NCI-H2196 treated with DMSO at 0.1 percent for 48 hours (cell line): Measurements from ENCODE around the gene S100A8.
"Not testable (repeated sequence)": the region's sequence is repeated elsewhere in the genome, so short reads cannot be mapped to it uniquely, and the experiment has no call there.

Experiments
- DNase-seq: peaks from one replicate; lab custom pipeline; 2025; ENCODE audit not compliant: unreplicated experiment; lab: John Stamatoyannopoulos, UW

The S100A8 gene

GRCh38 chr1:153417136-153417888 is 26.4 kb upstream of the S100A8 start:
- no peak for DNase-seq

- no peak for DNase-seq
Observed at GRCh38 chr1:153415850-153416570, 25.1 kb upstream of the S100A8 start, which contains the start of gene S100A7A. Gene S100A7A (plus strand): TSS chr1:153416520. CDS start chr1:153418083, 1,563 bp downstream.

- DNase-seq: not testable (repeated sequence)
Observed at GRCh38 chr1:153413961-153414360, 23.1 kb upstream of the S100A8 start.

- DNase-seq: not testable (repeated sequence)
Observed at GRCh38 chr1:153407274-153407673, 16.4 kb upstream of the S100A8 start.

GRCh38 chr1:153405825-153406599 is 15.1 kb upstream of the S100A8 start:
- DNase-seq: not testable (repeated sequence)

- DNase-seq: no peak
Observed at GRCh38 chr1:153404768-153405167, 13.9 kb upstream of the S100A8 start.

GRCh38 chr1:153404086-153404635 is 13.3 kb upstream of the S100A8 start:
- no peak for DNase-seq

- DNase-seq: no peak
Observed at GRCh38 chr1:153403421-153404085, 12.7 kb upstream of the S100A8 start.

- DNase-seq: no peak
Observed at GRCh38 chr1:153402226-153402625, 11.4 kb upstream of the S100A8 start.

GRCh38 chr1:153401461-153401860 is 10.6 kb upstream of the S100A8 start:
- no peak for DNase-seq

- no peak for DNase-seq
Observed at GRCh38 chr1:153400244-153400643, 9.4 kb upstream of the S100A8 start.

GRCh38 chr1:153399401-153400055 is 8.7 kb upstream of the S100A8 start:
- DNase-seq: no peak

GRCh38 chr1:153397924-153398651 is 7.2 kb upstream of the S100A8 start:
- no peak for DNase-seq

GRCh38 chr1:153397051-153397923 is 6.4 kb upstream of the S100A8 start:
- DNase-seq: no peak

GRCh38 chr1:153396461-153396860 is 5.6 kb upstream of the S100A8 start:
- no peak for DNase-seq

- DNase-seq: no peak
Observed at GRCh38 chr1:153395776-153396175, 4.9 kb upstream of the S100A8 start.

GRCh38 chr1:153395136-153395685 is 4.3 kb upstream of the S100A8 start:
- no peak for DNase-seq

GRCh38 chr1:153394391-153394790 is 3.5 kb upstream of the S100A8 start:
- DNase-seq: no peak
